Small intestine (tissue), 7 donors: ENCODE results near the gene CARS1. TPM values are rescaled to one million over a fixed set of nuclear protein-coding genes. Genes with fewer than 3 reads are reported as not detected.

Source experiments
- DNase-seq, 2 donors: peaks; one replicate each; pipeline versions ENCODE4 v3.0.0 to v3.0.0-alpha.2; 2013
- FAIRE-seq: peaks from 2 replicates; lab custom pipeline; 2012; peaks lifted over from hg19 to GRCh38; lab: Jason Lieb, UNC
- H3K27ac ChIP-seq, 3 donors: one replicate each; pipeline ENCODE4 v1.5.1; 2013; ENCODE audit warnings: low read length in 2 of 3, mild to moderate bottlenecking in 2 of 3, control low read depth in 1 of 3, inconsistent platforms in 1 of 3, low read depth in 1 of 3, moderate library complexity in 1 of 3
- H3K27me3 ChIP-seq, 3 donors: one replicate each; pipeline ENCODE4 v1.6.1; 2013; ENCODE audit warnings: low read length in 3 of 3, inconsistent platforms in 1 of 3; ENCODE audit not compliant: control insufficient read depth in 3 of 3, insufficient read depth in 3 of 3
- H3K36me3 ChIP-seq, 3 donors: one replicate each; pipeline ENCODE4 v1.6.1; 2013; ENCODE audit warnings: low read length in 3 of 3, inconsistent platforms in 1 of 3, low read depth in 1 of 3, mild to moderate bottlenecking in 1 of 3, moderate library complexity in 1 of 3; ENCODE audit not compliant: control insufficient read depth in 3 of 3, insufficient read depth in 2 of 3
- H3K4me1 ChIP-seq, 3 donors: one replicate each; pipeline ENCODE4 v1.6.1; 2013; ENCODE audit warnings: low read length in 2 of 3, inconsistent platforms in 1 of 3, low read depth in 1 of 3, mild to moderate bottlenecking in 1 of 3, moderate library complexity in 1 of 3; ENCODE audit not compliant: control insufficient read depth in 3 of 3, insufficient read depth in 2 of 3
- H3K4me3 ChIP-seq, 3 donors: one replicate each; pipeline ENCODE4 v1.5.1; 2013; ENCODE audit warnings: low read length in 3 of 3, control low read depth in 1 of 3, inconsistent platforms in 1 of 3, low read depth in 1 of 3, mild to moderate bottlenecking in 1 of 3, moderate library complexity in 1 of 3
- H3K9me3 ChIP-seq, 2 donors: one replicate each; pipeline ENCODE4 v1.6.1; 2013; ENCODE audit warnings: low read depth in 1 of 2, low read length in 1 of 2; ENCODE audit not compliant: control insufficient read depth in 2 of 2, insufficient read depth in 1 of 2
- WGBS, 3 donors: extraction: QIAGEN DNeasy Blood & Tissue Kit; methylation state at CpG; one replicate each; pipeline ENCODE4 v1.1.7; 2013; 5-methylcytosine and 5-hydroxymethylcytosine counted together
- polyA plus RNA-seq, 4 donors: library from polyadenylated mRNA; stranded (reverse) in 3 of 4; unstranded in 1 of 4; fragments of 200-250 nt in 3 of 4; fragments of 120-200 nt in 1 of 4; gene quantifications; one replicate each; pipeline versions ENCODE4 v1.2.1 to v1.2.3, GENCODE V29; 2013
- donor health status: healthy with polysubstance abuse.
- donor health status: control.
- donor health status: control.
- donor health status: Bipolar disorder and iron deficiency.
- donor health status: healthy.

Gene CARS1
- polyA plus RNA-seq, 4 donors, result 36.0 to 69.8 (median 42.9) TPM

- peaks cover 0 to 49% (median 0%) of the 10 kb centered on the region in 3 donors for H3K36me3 ChIP-seq
- H3K27me3 ChIP-seq, result no peaks in the 10 kb centered on the region
- no peak for FAIRE-seq
- H3K27ac ChIP-seq, result no peak overlapping the region
- H3K4me1 ChIP-seq, result no peaks in the 10 kb centered on the region
- no peak overlapping the region for H3K4me3 ChIP-seq
- 82 to 90% (median 82%) methylated on average over 3 of the region's 3 CpGs for WGBS, 3 donors
- no peaks in the 10 kb centered on the region for H3K9me3 ChIP-seq
- DNase-seq, result no peak
Observed at GRCh38 chr11:3099178-3099577, 42.0 kb upstream of the CARS1 start.

- no peak overlapping the region for H3K4me3 ChIP-seq
- H3K36me3 ChIP-seq, result peaks cover 0 to 56% (median 0%) of the 10 kb centered on the region in 3 donors
- H3K27me3 ChIP-seq, result no peaks in the 10 kb centered on the region
- no peaks in the 10 kb centered on the region for H3K4me1 ChIP-seq
- no peaks in the 10 kb centered on the region for H3K9me3 ChIP-seq
- no peak for FAIRE-seq
- no peak overlapping the region for H3K27ac ChIP-seq
- 82 to 87% (median 87%) methylated on average over 10 of the region's 10 CpGs for WGBS, 3 donors
- no peak for DNase-seq
Observed at GRCh38 chr11:3096909-3097530, 39.8 kb upstream of the CARS1 start.

- Histone ChIP-seq H3K36me3 (peaks cover 0 to 57% (median 0%) of the 10 kb centered on the region in 3 donors), H3K4me1 (no peaks in the 10 kb centered on the region), H3K4me3 (no peak overlapping the region), H3K27me3 (no peaks in the 10 kb centered on the region), H3K27ac (peak overlapping the region in 2 of 3 donors; percentile 23 to 65), H3K9me3 (no peaks in the 10 kb centered on the region)
- no peak for FAIRE-seq
- WGBS, 3 donors, result 60 to 78% (median 75%) methylated on average over 15 of the region's 15 CpGs
- peak; percentile 8 to 30 for DNase-seq
Observed at GRCh38 chr11:3095712-3096361, 38.6 kb upstream of the CARS1 start.

- peaks cover 0 to 59% (median 0%) of the 10 kb centered on the region in 3 donors for H3K36me3 ChIP-seq
- DNase-seq (no peak), FAIRE-seq (no peak)
Observed at GRCh38 chr11:3094223-3094824, 37.1 kb upstream of the CARS1 start.

GRCh38 chr11:3093281-3094191 is 36.3 kb upstream of the CARS1 start:
- DNase-seq, result no peak
- FAIRE-seq, result no peak
- no peak overlapping the region for H3K4me3 ChIP-seq
- H3K4me1 ChIP-seq, result no peaks in the 10 kb centered on the region
- no peaks in the 10 kb centered on the region for H3K9me3 ChIP-seq
- no peaks in the 10 kb centered on the region for H3K27me3 ChIP-seq
- H3K36me3 ChIP-seq, result peaks cover 0 to 64% (median 0%) of the 10 kb centered on the region in 3 donors
- 81 to 87% (median 86%) methylated on average over 33 to 36 of the region's 36 CpGs for WGBS, 3 donors
- H3K27ac ChIP-seq, result no peak overlapping the region

More at GRCh38 chr11:3094223-3094824, 37.1 kb upstream of the CARS1 start:
- Histone ChIP-seq H3K4me1 (no peaks in the 10 kb centered on the region), H3K27me3 (no peaks in the 10 kb centered on the region), H3K9me3 (no peaks in the 10 kb centered on the region), H3K27ac (no peak overlapping the region), H3K4me3 (no peak overlapping the region)
- 87 to 92% (median 90%) methylated on average over 18 to 21 of the region's 21 CpGs for WGBS, 3 donors

GRCh38 chr11:3092603-3093141 is 35.4 kb upstream of the CARS1 start:
- Histone ChIP-seq H3K9me3 (no peaks in the 10 kb centered on the region), H3K4me3 (no peak overlapping the region), H3K4me1 (no peaks in the 10 kb centered on the region), H3K27me3 (no peaks in the 10 kb centered on the region), H3K36me3 (peaks cover 0 to 71% (median 0%) of the 10 kb centered on the region in 3 donors), H3K27ac (no peak overlapping the region)
- no peak for FAIRE-seq
- DNase-seq, result no peak
- WGBS, 3 donors, result 90 to 93% (median 91%) methylated on average over 15 of the region's 15 CpGs

- peaks cover 0 to 69% (median 0%) of the 10 kb centered on the region in 3 donors for H3K36me3 ChIP-seq
- no peaks in the 10 kb centered on the region for H3K4me1 ChIP-seq
- H3K9me3 ChIP-seq, result no peaks in the 10 kb centered on the region
- no peaks in the 10 kb centered on the region for H3K27me3 ChIP-seq
- peak; percentile 81 to 85 for DNase-seq
- 38 to 44% (median 39%) methylated on average over 21 to 27 of the region's 27 CpGs for WGBS, 3 donors
- H3K27ac ChIP-seq, result no peak overlapping the region
- H3K4me3 ChIP-seq, result no peak overlapping the region
- no peak for FAIRE-seq
Observed at GRCh38 chr11:3091846-3092602, 34.8 kb upstream of the CARS1 start.
